DMS79 treated with DMSO at 0.1 percent for 48 hours (cell line): ENCODE results near the gene RAB26.

ENCODE experiments used
- DNase-seq: peaks from one replicate; lab custom pipeline; 2025; lab: John Stamatoyannopoulos, UW

The RAB26 gene

GRCh38 chr16:2142942-2143877 is 5.2 kb upstream of the RAB26 start:
- DNase-seq: no peak

GRCh38 chr16:2143878-2144485 is 4.4 kb upstream of the RAB26 start:
- DNase-seq: no peak

- DNase-seq: no peak
Measured at GRCh38 chr16:2145843-2146242, 2.6 kb upstream of the RAB26 start.

- DNase-seq: no peak
Measured at GRCh38 chr16:2147378-2147777, 1.0 kb upstream of the RAB26 start.

GRCh38 chr16:2148714-2149629 is 547 bp downstream of the RAB26 start:
- DNase-seq: no peak

GRCh38 chr16:2149630-2150417 is 1.4 kb downstream of the RAB26 start:
- DNase-seq: no peak

- no peak for DNase-seq
Measured at GRCh38 chr16:2150418-2151187, 2.2 kb downstream of the RAB26 start.

- no peak for DNase-seq
Measured at GRCh38 chr16:2151188-2152091, 3.0 kb downstream of the RAB26 start.

GRCh38 chr16:2152695-2153506 is 4.5 kb downstream of the RAB26 start:
- DNase-seq: no peak

GRCh38 chr16:2154533-2155090 is 6.2 kb downstream of the RAB26 start:
- no peak for DNase-seq

GRCh38 chr16:2155091-2155950 is 6.9 kb downstream of the RAB26 start, which contains the start of gene TRAF7:
Gene TRAF7, plus strand, starts transcription at chr16:2155782. Its CDS starts 8,139 bp downstream, at chr16:2163921.
- peak; percentile 98 for DNase-seq

GRCh38 chr16:2155977-2156848 is 7.8 kb downstream of the RAB26 start:
- DNase-seq: no peak

- no peak for DNase-seq
Measured at GRCh38 chr16:2156849-2157224, 8.4 kb downstream of the RAB26 start.

- no peak for DNase-seq
Measured at GRCh38 chr16:2157480-2158261, 9.2 kb downstream of the RAB26 start.

GRCh38 chr16:2158262-2158638 is 9.8 kb downstream of the RAB26 start:
- DNase-seq: no peak
